ENCODE measurements around the gene GAB3. TPM values are rescaled to one million over a fixed set of nuclear protein-coding genes. Genes with fewer than 3 reads are reported as not detected.

GAB3 gene
- polyA plus RNA-seq, 1 of the 3 experiments (the other 2 are of a cell fraction): 4.5 TPM

- H3K9me3 ChIP-seq: no peaks in the 10 kb centered on the region
- CTCF ChIA-PET: interaction anchor here (1.4 to 2.8 kb wide), 3 partner anchors 22 to 45 kb away, joined by 3 to 14 read pairs (median 4); partner anchors contain the start of gene DKC1
- POLR2A ChIA-PET: no interaction called here
- TF ChIP-seq, protein P1, sequence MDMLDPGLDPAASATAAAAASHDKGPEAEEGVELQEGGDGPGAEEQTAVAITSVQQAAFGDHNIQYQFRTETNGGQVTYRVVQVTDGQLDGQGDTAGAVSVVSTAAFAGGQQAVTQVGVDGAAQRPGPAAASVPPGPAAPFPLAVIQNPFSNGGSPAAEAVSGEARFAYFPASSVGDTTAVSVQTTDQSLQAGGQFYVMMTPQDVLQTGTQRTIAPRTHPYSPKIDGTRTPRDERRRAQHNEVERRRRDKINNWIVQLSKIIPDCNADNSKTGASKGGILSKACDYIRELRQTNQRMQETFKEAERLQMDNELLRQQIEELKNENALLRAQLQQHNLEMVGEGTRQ (IDR thresholded peaks at IDR 0.05; ENCODE audit: borderline replicate concordance, low read depth, low read length): no peak
- TF ChIP-seq, protein P2, sequence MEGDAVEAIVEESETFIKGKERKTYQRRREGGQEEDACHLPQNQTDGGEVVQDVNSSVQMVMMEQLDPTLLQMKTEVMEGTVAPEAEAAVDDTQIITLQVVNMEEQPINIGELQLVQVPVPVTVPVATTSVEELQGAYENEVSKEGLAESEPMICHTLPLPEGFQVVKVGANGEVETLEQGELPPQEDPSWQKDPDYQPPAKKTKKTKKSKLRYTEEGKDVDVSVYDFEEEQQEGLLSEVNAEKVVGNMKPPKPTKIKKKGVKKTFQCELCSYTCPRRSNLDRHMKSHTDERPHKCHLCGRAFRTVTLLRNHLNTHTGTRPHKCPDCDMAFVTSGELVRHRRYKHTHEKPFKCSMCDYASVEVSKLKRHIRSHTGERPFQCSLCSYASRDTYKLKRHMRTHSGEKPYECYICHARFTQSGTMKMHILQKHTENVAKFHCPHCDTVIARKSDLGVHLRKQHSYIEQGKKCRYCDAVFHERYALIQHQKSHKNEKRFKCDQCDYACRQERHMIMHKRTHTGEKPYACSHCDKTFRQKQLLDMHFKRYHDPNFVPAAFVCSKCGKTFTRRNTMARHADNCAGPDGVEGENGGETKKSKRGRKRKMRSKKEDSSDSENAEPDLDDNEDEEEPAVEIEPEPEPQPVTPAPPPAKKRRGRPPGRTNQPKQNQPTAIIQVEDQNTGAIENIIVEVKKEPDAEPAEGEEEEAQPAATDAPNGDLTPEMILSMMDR (IDR thresholded peaks at IDR 0.05): 0 out of 2 replicates have a peak, but pooled peaks have one; percentile 8
- TF ChIP-seq EP300 (IDR thresholded peaks at IDR 0.05; ENCODE audit: borderline replicate concordance in 1 of 2, low read depth in 1 of 2, low read length in 1 of 2): no peak
- no peak for TF ChIP-seq NRF1 (IDR thresholded peaks at IDR 0.05; ENCODE audit: low read depth, low read length)
- 0 out of 2 replicates have a peak, but pooled peaks have one; percentile 17 for TF ChIP-seq TCF12 (IDR thresholded peaks at IDR 0.05)
- TF ChIP-seq FOSL2 (IDR thresholded peaks at IDR 0.05; ENCODE audit: borderline replicate concordance, low read depth): no peak
- no peak for TF ChIP-seq CHD2 (IDR thresholded peaks at IDR 0.05; ENCODE audit: low read length, partially characterized antibody)
- TF ChIP-seq FOXM1 (IDR thresholded peaks at IDR 0.05; ENCODE audit: low read depth): no peak
- no peak for TF ChIP-seq GABPA (IDR thresholded peaks at IDR 0.05; ENCODE audit: low read depth)
- TF ChIP-seq, protein P3, sequence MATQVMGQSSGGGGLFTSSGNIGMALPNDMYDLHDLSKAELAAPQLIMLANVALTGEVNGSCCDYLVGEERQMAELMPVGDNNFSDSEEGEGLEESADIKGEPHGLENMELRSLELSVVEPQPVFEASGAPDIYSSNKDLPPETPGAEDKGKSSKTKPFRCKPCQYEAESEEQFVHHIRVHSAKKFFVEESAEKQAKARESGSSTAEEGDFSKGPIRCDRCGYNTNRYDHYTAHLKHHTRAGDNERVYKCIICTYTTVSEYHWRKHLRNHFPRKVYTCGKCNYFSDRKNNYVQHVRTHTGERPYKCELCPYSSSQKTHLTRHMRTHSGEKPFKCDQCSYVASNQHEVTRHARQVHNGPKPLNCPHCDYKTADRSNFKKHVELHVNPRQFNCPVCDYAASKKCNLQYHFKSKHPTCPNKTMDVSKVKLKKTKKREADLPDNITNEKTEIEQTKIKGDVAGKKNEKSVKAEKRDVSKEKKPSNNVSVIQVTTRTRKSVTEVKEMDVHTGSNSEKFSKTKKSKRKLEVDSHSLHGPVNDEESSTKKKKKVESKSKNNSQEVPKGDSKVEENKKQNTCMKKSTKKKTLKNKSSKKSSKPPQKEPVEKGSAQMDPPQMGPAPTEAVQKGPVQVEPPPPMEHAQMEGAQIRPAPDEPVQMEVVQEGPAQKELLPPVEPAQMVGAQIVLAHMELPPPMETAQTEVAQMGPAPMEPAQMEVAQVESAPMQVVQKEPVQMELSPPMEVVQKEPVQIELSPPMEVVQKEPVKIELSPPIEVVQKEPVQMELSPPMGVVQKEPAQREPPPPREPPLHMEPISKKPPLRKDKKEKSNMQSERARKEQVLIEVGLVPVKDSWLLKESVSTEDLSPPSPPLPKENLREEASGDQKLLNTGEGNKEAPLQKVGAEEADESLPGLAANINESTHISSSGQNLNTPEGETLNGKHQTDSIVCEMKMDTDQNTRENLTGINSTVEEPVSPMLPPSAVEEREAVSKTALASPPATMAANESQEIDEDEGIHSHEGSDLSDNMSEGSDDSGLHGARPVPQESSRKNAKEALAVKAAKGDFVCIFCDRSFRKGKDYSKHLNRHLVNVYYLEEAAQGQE (IDR thresholded peaks at IDR 0.05; ENCODE audit: low read depth, low read length): no peak
- TF ChIP-seq PBX3 (IDR thresholded peaks at IDR 0.05): peak; percentile 66
- no peak for TF ChIP-seq TEAD4 (IDR thresholded peaks at IDR 0.05; ENCODE audit: borderline replicate concordance, insufficient read depth)
- TF ChIP-seq RXRA (IDR thresholded peaks at IDR 0.05; ENCODE audit: borderline replicate concordance, low read depth): no peak
- no peaks in the 10 kb centered on the region for H4K20me1 ChIP-seq (ENCODE audit: insufficient read depth)
- H3K9ac ChIP-seq: no peak overlapping the region
- H2AFZ ChIP-seq (ENCODE audit: low read depth): no peak overlapping the region
- peaks cover 0 to 4% of the 10 kb centered on the region in 2 experiments for H3K36me3 ChIP-seq (replicated peaks in 1 of 2; ENCODE audit: control insufficient read depth in 1 of 2, insufficient read depth in 2 of 2, low read length in 1 of 2)
- no peaks in the 10 kb centered on the region for H3K9me2 ChIP-seq
- no peaks in the 10 kb centered on the region for H3K27me3 ChIP-seq (ENCODE audit: insufficient read depth)
- DNase-seq: peak; percentile 7
- no peak overlapping the region for H3K4me2 ChIP-seq
- no peaks in the 10 kb centered on the region for H3F3A ChIP-seq (replicated peaks; ENCODE audit: insufficient read depth)
- 56% methylated on average over 7 of the region's 7 CpGs for WGBS (ENCODE audit: low lambda C conversion rate)
- no peaks in the 10 kb centered on the region for H3K4me1 ChIP-seq (ENCODE audit: control insufficient read depth in 1 of 2, insufficient read depth in 2 of 2, low read depth in 1 of 2, low read length in 1 of 2)
- no peaks in the 10 kb centered on the region for H3K79me2 ChIP-seq (ENCODE audit: insufficient read depth)
- no peak overlapping the region for H3K27ac ChIP-seq (ENCODE audit: low read depth in 2 of 2, low read length in 1 of 2)
- no peak overlapping the region for H3K4me3 ChIP-seq (ENCODE audit: low read depth in 2 of 2, low read length in 1 of 2)
These were observed 33.1 kb downstream of the GAB3 start for GRCh38 chrX:154717824-154718223.

Data from SK-N-SH (cell line).